Stimulated activated CD4-positive, alpha-beta T cell treated with anti-CD3 and anti-CD28 coated beads, Interleukin-15, amount 100 ng/mL, for 1 hour (primary cell): ENCODE measurements around the gene TBKBP1.

Experiments
- DNase-seq, 2 donors: peaks; one replicate each; pipeline ENCODE4 v3.0.0-alpha.2; 2020; ENCODE audit warnings: low read depth in 1 of 2, low spot score in 1 of 2

Gene TBKBP1

DNA sequence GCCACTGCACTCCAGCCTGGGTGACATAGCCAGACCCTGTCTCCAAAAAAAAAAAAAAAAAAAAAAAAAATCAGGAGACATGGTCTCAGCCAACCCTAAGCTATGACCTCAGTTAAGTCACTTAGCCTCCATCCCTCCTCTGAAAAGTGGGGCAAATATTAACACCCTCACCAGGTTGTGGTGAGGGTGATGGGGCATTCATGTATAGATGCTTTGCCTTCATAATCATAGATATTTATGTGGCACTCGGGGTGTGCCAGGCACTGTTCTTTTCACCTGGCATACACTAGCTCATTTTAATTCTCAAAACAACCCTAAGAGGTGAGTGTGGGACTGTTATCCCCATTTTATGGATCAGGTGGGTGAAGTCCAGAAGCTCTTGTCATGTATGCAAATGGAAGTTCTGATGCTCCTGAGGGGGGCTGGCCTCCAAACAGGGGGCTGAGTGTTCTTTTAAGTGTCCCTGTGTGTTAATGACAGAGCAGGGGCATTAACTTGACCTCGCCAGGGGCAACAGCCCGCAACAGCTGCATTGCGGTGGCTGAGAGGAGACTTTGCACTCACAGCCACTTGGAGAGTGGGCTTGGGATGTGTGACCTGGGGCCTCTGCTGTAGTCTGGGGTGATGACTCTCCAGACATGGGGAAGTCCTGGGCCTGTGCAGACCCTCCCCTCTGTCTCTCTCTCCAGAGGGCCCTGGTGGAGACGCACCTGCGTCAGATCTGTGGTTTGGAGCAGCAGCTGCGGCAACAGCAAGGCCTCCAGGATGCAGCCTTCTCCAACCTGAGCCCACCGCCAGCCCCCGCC is 4.1 kb downstream of the TBKBP1 start:
- no peak for DNase-seq

DNA sequence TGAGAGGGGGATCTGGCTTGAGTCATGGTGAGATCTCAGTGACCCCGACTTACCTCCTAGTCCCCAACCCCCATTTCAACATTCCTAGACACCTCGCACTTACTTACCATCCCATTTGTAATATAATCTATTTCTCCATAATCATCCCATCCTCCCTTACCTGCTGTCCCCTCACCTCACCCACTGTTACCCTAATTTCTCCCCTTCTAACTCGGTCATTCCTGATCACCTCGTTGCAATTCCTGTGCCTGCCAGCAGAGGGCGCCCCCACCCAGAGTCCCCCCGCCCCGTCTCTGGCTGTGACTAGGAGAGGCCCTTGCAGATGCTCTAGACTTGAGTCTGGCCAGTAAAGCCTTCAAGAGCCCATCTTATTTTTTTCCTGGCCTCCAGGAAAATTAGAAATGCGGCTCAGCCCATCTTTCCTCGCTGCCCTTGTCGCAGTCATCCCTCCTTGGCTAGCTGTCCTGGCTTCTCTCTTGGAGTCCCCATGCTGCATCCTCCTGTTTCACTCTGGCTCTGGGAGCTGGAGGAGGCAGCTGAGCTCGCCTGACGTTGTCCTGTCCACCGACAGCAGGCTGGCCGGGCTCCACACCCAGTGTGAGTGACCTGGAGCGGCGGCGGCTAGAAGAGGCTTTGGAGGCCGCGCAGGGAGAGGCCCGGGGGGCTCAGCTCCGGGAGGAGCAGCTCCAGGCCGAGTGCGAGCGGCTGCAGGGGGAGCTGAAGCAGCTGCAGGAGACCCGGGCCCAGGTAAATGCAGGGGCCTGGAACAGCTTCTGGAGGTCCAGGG is 5.0 kb downstream of the TBKBP1 start:
- peak; percentile 64 to 86 for DNase-seq

- DNase-seq, result no peak
Observed at GRCh38 chr17:47699536-47699840, 5.5 kb downstream of the TBKBP1 start.

- DNase-seq, result no peak
Observed at GRCh38 chr17:47700471-47701449, 6.8 kb downstream of the TBKBP1 start.

DNA sequence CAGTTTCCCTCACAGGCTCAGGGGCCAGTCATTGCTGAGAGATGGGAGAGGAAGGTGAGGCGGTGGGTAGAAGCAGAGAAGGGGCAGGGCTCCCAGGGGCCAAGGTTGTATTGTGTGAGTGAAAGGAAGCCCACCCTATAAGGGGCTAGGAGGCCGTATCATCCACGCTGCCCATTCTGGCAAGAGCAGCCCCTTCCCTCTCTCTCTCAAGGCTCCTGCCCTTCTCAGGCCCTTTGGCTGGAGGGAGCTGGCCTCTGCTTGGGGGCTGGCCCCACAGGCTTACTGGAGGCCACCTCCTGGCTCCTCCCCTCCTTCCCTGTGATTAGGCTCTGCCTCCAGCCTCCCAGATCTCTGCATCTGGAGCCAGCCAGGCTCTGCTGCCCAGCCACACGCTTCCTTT is 7.6 kb downstream of the TBKBP1 start:
- no peak for DNase-seq

GRCh38 chr17:47702391-47702995 is 8.5 kb downstream of the TBKBP1 start:
- no peak for DNase-seq

DNA sequence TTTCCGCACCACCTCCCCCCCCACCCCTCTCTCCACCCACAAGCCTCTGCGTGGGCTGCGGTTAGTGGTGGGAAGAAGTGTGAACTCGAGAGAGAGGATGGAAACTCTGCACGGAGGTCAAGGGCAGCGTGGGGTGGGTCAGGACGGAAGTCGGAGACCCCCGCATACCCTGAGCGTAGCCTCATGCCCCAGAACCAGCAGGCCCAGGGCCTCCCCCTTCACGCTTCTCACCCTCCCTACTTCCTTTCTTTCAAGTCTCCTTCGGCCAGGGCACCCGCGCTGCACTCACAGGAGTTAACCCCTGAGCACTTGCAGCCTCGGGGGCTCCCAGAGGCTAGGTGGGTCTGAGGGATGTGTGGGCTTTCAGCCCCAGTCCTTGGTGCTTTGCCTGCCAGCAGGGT is 9.2 kb downstream of the TBKBP1 start:
- DNase-seq, result no peak

DNA sequence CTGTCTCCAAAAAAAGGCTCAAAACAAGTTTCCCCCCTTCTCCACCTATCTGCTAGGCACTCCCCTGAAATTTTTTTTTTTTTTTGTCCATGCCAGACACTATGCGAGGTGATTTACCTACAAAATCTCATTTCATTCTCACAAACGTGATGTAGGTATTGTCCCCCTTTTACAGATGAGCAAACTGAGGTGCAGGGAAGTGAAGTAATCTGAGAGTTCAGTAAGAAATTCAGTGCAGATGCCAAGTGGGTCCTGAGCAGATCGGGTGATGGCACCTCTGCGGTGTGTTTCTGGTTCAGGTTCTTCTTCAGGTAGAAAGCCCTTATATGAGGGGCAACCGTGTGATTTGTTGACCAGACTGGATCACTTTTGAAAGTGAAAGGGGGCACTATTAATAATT is 9.7 kb downstream of the TBKBP1 start:
- no peak for DNase-seq

GRCh38 chr17:47704116-47704515 is 10.2 kb downstream of the TBKBP1 start:
- no peak for DNase-seq

DNA sequence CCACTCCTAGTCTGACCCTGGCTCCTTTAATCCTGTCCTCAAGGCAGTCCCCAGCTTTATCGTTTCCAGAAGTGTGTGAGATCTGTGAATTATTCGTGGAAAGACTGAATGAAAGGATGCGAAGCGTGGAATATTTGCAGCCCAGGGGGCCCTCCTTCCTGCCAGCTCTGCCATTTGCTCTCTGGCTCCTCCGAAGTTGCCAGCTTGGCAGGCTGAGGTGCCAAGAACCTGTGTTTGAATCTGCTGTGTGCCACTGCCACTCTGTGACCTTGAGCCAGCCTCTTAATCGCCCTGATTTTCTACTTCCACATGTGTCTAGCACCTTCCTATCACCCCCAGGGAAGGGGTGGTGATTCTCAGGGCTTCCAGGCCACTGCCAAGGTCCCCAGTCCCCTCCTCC is 10.8 kb downstream of the TBKBP1 start:
- DNase-seq, result no peak

- no peak for DNase-seq
Observed at GRCh38 chr17:47705536-47706530, 11.9 kb downstream of the TBKBP1 start.

GRCh38 chr17:47707056-47707804 is 13.3 kb downstream of the TBKBP1 start:
- DNase-seq, result no peak

DNA sequence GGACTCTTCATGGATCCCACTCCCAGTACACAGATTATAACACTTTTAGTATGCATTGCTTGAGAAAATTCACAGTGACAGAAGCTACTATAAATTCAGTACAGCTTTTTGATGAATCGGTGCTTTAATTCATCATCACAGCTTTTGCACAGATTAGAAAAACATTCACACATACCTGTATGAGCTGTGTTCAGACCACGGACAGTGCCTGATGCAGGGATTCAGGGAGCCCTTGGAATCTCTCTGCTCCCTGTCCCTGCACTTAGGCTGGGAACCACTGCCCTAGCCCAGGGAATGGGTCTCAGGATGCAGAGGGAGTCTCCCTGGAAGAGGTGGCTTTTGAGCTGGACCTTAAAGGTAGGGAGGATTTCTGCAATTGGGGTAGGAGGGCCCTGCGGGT is 13.9 kb downstream of the TBKBP1 start:
- no peak for DNase-seq

GRCh38 chr17:47708312-47708863 is 14.4 kb downstream of the TBKBP1 start:
- DNase-seq, result no peak

- no peak for DNase-seq
Observed at GRCh38 chr17:47708864-47709541, 15.0 kb downstream of the TBKBP1 start.

DNA sequence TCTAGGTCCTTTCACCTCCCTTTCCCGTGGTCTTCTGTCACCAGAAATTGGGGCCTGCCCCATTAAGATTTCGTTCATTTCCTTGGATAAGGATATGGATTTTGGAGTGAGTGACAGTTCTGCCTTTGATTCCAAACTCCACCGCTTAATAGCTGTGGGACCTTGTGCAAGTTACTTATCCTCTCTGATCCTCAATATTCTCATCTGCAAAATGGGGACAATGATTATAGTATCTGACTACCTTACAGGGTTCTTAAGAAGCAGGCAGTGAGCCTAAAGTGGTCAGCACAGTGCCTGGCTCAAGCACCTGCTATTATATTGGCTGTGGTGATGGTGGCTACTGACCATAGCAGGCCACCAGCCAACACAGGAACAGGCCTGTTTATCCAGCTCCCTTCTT is 15.6 kb downstream of the TBKBP1 start:
- DNase-seq, result no peak

DNA sequence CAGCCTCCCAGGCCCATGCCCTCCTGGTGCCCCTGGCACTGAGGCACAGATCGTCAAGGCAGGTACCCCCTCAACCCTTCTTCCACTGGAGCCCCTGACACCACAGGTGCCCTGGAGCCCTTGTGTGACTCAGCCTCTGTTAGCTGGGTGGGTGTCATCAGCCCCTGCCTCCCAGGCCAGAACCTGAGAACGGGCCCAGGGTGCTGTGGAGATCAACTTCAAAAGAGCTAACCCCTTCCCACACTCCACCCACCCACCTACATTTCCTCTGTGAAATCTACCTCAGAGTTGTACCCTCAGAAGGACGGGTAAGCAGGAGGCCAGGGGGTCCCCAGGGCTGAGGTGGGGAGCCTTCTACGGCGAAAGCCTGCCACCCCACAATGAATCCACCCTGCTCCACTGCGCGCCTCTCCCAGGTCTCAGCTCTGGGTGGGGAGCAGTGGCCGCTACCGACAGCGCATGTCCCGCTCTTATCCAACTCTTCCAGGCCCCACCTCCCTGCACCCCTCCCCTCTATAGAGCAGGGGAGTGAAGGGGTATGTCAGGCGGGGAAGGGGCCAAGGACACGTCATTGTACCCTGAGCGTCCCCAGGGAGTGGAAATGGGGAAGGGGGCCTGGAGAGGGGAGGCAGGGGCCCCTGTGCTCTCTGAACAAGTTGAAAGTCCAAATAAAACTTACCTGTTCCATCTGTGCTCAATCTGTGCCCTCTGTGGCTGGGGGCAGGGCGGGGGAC is 17.6 kb downstream of the TBKBP1 start:
- no peak for DNase-seq
